ENCODE measurements around the gene KRT26. TPM values are rescaled to one million over a fixed set of nuclear protein-coding genes. Genes with fewer than 3 reads are reported as not detected.

KRT26 gene
- total and polyA plus RNA-seq, 2 of the 4 experiments (the other 2 are of a cell fraction): not detected

- no peak within 1 kb of the TSS for H4K8ac ChIP-seq (ENCODE audit: low read depth in 2 of 2, low read length in 2 of 2)
- H2AK5ac ChIP-seq (ENCODE audit: low read depth, low read length): no peak within 1 kb of the TSS
- no peak within 1 kb of the TSS for H2AK9ac ChIP-seq (replicated peaks; ENCODE audit: low read depth, low read length, poor library complexity)
- intact Hi-C loops (cut with micrococcal nuclease): loop anchor here (5.0 to 10.0 kb wide), 2 partner anchors 435 to 847 kb away; partner anchors contain the start of gene GJD3
- no peak within 1 kb of the TSS for H3K18ac ChIP-seq (ENCODE audit: low read depth, low read length)
- H2BK20ac ChIP-seq (ENCODE audit: low read depth, low read length): no peak within 1 kb of the TSS
- no peak within 1 kb of the TSS for H2BK15ac ChIP-seq (ENCODE audit: low read depth, low read length)
- peaks cover 51% of the 10 kb centered on the region for H3K27me3 ChIP-seq (ENCODE audit: control insufficient read depth, insufficient read depth, low read length)
- in situ Hi-C loops (cut with MboI; ENCODE audit: low sequenced_read_pairs): loop anchor here (5.0 to 25.0 kb wide), 4 partner anchors 105 to 862 kb away; partner anchors contain the start of gene GJD3
- ChIA-PET CTCF (no interaction called here), POLR2A (ENCODE audit: unreplicated experiment) (no interaction called here)
- BruUV-seq (replicated peaks): no TSS peak
- TF ChIP-seq NFE2L2 (IDR thresholded peaks at IDR 0.05; ENCODE audit: low read depth, low read length) (no peak), CHD1 (IDR thresholded peaks at IDR 0.05; ENCODE audit: low read depth, low read length) (no peak), MAZ (IDR thresholded peaks at IDR 0.05; ENCODE audit: borderline replicate concordance, low read depth, low read length) (no peak), RFX5 (IDR thresholded peaks at IDR 0.05; ENCODE audit: low read depth, low read length) (no peak), SMC3 (IDR thresholded peaks at IDR 0.05; ENCODE audit: low read depth, low read length) (no peak), MAFK (IDR thresholded peaks at IDR 0.05; ENCODE audit: low read depth, low read length) (no peak), RAD21 (IDR thresholded peaks at IDR 0.05; ENCODE audit: low read length) (no peak), USF2 (IDR thresholded peaks at IDR 0.05; ENCODE audit: low read depth, low read length) (no peak), BHLHE40 (IDR thresholded peaks at IDR 0.05; ENCODE audit: low read depth, low read length) (no peak), FOS (IDR thresholded peaks at IDR 0.05; ENCODE audit: low read depth, low read length) (no peak), CEBPB (IDR thresholded peaks at IDR 0.05; ENCODE audit: low read depth, low read length) (no peak)
- TF ChIP-seq, protein P1, sequence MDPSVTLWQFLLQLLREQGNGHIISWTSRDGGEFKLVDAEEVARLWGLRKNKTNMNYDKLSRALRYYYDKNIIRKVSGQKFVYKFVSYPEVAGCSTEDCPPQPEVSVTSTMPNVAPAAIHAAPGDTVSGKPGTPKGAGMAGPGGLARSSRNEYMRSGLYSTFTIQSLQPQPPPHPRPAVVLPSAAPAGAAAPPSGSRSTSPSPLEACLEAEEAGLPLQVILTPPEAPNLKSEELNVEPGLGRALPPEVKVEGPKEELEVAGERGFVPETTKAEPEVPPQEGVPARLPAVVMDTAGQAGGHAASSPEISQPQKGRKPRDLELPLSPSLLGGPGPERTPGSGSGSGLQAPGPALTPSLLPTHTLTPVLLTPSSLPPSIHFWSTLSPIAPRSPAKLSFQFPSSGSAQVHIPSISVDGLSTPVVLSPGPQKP (IDR thresholded peaks at IDR 0.05; ENCODE audit: borderline replicate concordance, low read depth, low read length): no peak
- H2BK120ac ChIP-seq (ENCODE audit: low read depth, low read length): no peak within 1 kb of the TSS
- dilution Hi-C loops (cut with HindIII; ENCODE audit: low sequenced_read_pairs, unreplicated experiment): no loop called here
- WGBS, 2 experiments (ENCODE audit: extremely low coverage in 2 of 2, insufficient read length in 1 of 2): no CpG with 5 or more reads among the region's 3 CpGs
- no peak within 1 kb of the TSS for H3K4me2 ChIP-seq (ENCODE audit: low read depth, low read length)
- H3K9me1 ChIP-seq (ENCODE audit: insufficient read depth, low read length): no peaks in the 10 kb centered on the region
- H2BK5ac ChIP-seq (ENCODE audit: low read depth, low read length, poor library complexity, severe bottlenecking): no peak within 1 kb of the TSS
- no peak for DNase-seq
- no peak for ATAC-seq (ENCODE audit: low read depth)
- H4K91ac ChIP-seq (ENCODE audit: insufficient read depth, low read depth, low read length): no peak within 1 kb of the TSS
- H3K27ac ChIP-seq (ENCODE audit: insufficient read depth, low read length): no peak within 1 kb of the TSS
- no peak within 1 kb of the TSS for H4K5ac ChIP-seq (ENCODE audit: low read depth, low read length)
- no peak within 1 kb of the TSS for H3K14ac ChIP-seq (replicated peaks; ENCODE audit: low read depth, low read length)
- no peaks in the 10 kb centered on the region for H3K36me3 ChIP-seq (ENCODE audit: control insufficient read depth, insufficient read depth, low read length)
- no peaks in the 10 kb centered on the region for H3K9me3 ChIP-seq (ENCODE audit: control insufficient read depth, insufficient read depth, low read length)
- no peak within 1 kb of the TSS for H3K4me3 ChIP-seq (ENCODE audit: insufficient read depth, low read depth, low read length)
- no peak within 1 kb of the TSS for H2AFZ ChIP-seq (replicated peaks; ENCODE audit: low read length, poor library complexity)
- no peaks in the 10 kb centered on the region for H3K4me1 ChIP-seq (ENCODE audit: control insufficient read depth, insufficient read depth, low read length)
- H3K56ac ChIP-seq (ENCODE audit: extremely low read depth, insufficient read depth, low read length): no peak within 1 kb of the TSS
- no peaks in the 10 kb centered on the region for H3K79me1 ChIP-seq (ENCODE audit: low read depth in 1 of 2, low read length in 2 of 2)
- no peak within 1 kb of the TSS for H3K9ac ChIP-seq (ENCODE audit: low read depth, low read length)
- no peaks in the 10 kb centered on the region for H4K20me1 ChIP-seq (ENCODE audit: insufficient read depth, low read length)
- no peak within 1 kb of the TSS for H3K23ac ChIP-seq (ENCODE audit: low read depth, low read length)
- no peak within 1 kb of the TSS for H3K4ac ChIP-seq (ENCODE audit: low read depth, low read length)
Measured at GRCh38 chr17:40799859-40800258, 27.9 kb upstream of the KRT26 start, which contains the start of gene KRT28. Gene KRT28 (minus strand): TSS chr17:40799959. CDS start chr17:40799893, 66 bp downstream.
